Stimulated activated CD8-positive, alpha-beta memory T cell treated with anti-CD3 and anti-CD28 coated beads, Interleukin-7, amount 100 ng/mL, for 1 hour (primary cell): Measurements from ENCODE around the gene LRRC46.

Experiments used
- DNase-seq, 2 donors: peaks; one replicate each; pipeline ENCODE4 v3.0.0-alpha.2; 2020; ENCODE audit warnings: low read depth in 2 of 2

LRRC46 gene

GRCh38 chr17:47850692-47851573, 19.5 kb downstream of the LRRC46 start, which contains the start of gene SP6:
Gene SP6 (minus strand): TSS chr17:47851163. CDS start chr17:47848429, 2,734 bp downstream.
- DNase-seq: peak; percentile 34 to 37

GRCh38 chr17:47851764-47852112, 20.3 kb downstream of the LRRC46 start:
- DNase-seq: no peak

- no peak for DNase-seq
Observed at GRCh38 chr17:47852113-47852949, 20.9 kb downstream of the LRRC46 start.

- DNase-seq: no peak
Observed at GRCh38 chr17:47853616-47854015, 22.1 kb downstream of the LRRC46 start.

GRCh38 chr17:47855737-47856136, 24.3 kb downstream of the LRRC46 start:
- DNase-seq: no peak

GRCh38 chr17:47856830-47857229, 25.4 kb downstream of the LRRC46 start:
- DNase-seq: no peak

GRCh38 chr17:47857551-47858455, 26.3 kb downstream of the LRRC46 start:
- DNase-seq: no peak

- DNase-seq: no peak
Observed at GRCh38 chr17:47860386-47860785, 28.9 kb downstream of the LRRC46 start.

GRCh38 chr17:47862621-47863440, 31.4 kb downstream of the LRRC46 start:
- DNase-seq: no peak

- no peak for DNase-seq
Observed at GRCh38 chr17:47864791-47865216, 33.3 kb downstream of the LRRC46 start.

GRCh38 chr17:47866941-47867340, 35.5 kb downstream of the LRRC46 start:
- DNase-seq: no peak

- DNase-seq: no peak
Observed at GRCh38 chr17:47867813-47868533, 36.5 kb downstream of the LRRC46 start.

GRCh38 chr17:47869114-47869513, 37.6 kb downstream of the LRRC46 start:
- no peak for DNase-seq

GRCh38 chr17:47870056-47870455, 38.6 kb downstream of the LRRC46 start:
- no peak for DNase-seq

- DNase-seq: no peak
Observed at GRCh38 chr17:47871048-47871447, 39.6 kb downstream of the LRRC46 start.

- no peak for DNase-seq
Observed at GRCh38 chr17:47872019-47872650, 40.7 kb downstream of the LRRC46 start.

GRCh38 chr17:47872651-47873161, 41.2 kb downstream of the LRRC46 start:
- no peak for DNase-seq

- no peak for DNase-seq
Observed at GRCh38 chr17:47873200-47874090, 42.0 kb downstream of the LRRC46 start.
